Fibroblast of the conjunctiva (primary cell): ENCODE measurements around the gene DOHH.

ENCODE experiments used
- DNase-seq: peaks from one replicate; pipeline ENCODE4 v3.0.0-alpha.2; 2010; ENCODE audit warnings: low read depth

Gene DOHH

GRCh38 chr19:3478409-3479176, 21.9 kb downstream of the DOHH start:
- no peak for DNase-seq

- no peak for DNase-seq
Measured at GRCh38 chr19:3477951-3478350, 22.5 kb downstream of the DOHH start.

- DNase-seq, result no peak
Measured at GRCh38 chr19:3477506-3477905, 23.0 kb downstream of the DOHH start.

GRCh38 chr19:3476830-3477229, 23.6 kb downstream of the DOHH start:
- DNase-seq, result no peak

- DNase-seq, result no peak
Measured at GRCh38 chr19:3475449-3475848, 25.0 kb downstream of the DOHH start.

- DNase-seq, result no peak
Measured at GRCh38 chr19:3474614-3475013, 25.9 kb downstream of the DOHH start.

GRCh38 chr19:3474010-3474409, 26.5 kb downstream of the DOHH start:
- DNase-seq, result no peak

- DNase-seq, result no peak
Measured at GRCh38 chr19:3471954-3472655, 28.4 kb downstream of the DOHH start.

- DNase-seq, result no peak
Measured at GRCh38 chr19:3470500-3471128, 29.9 kb downstream of the DOHH start.

GRCh38 chr19:3469638-3470499, 30.6 kb downstream of the DOHH start:
- DNase-seq, result no peak

- no peak for DNase-seq
Measured at GRCh38 chr19:3468211-3468610, 32.3 kb downstream of the DOHH start.

- no peak for DNase-seq
Measured at GRCh38 chr19:3467437-3468198, 32.9 kb downstream of the DOHH start.

GRCh38 chr19:3466635-3467034, 33.8 kb downstream of the DOHH start:
- DNase-seq, result no peak

GRCh38 chr19:3465552-3465951, 34.9 kb downstream of the DOHH start:
- no peak for DNase-seq

- no peak for DNase-seq
Measured at GRCh38 chr19:3464587-3465235, 35.8 kb downstream of the DOHH start.

- no peak for DNase-seq
Measured at GRCh38 chr19:3463714-3464586, 36.5 kb downstream of the DOHH start.

GRCh38 chr19:3462991-3463713, 37.3 kb downstream of the DOHH start:
- DNase-seq, result no peak

GRCh38 chr19:3459965-3460582, 40.4 kb downstream of the DOHH start:
- DNase-seq, result no peak
